ENCODE data around the gene ZNF628. TPM values are rescaled to one million over a fixed set of nuclear protein-coding genes. Genes with fewer than 3 reads are reported as not detected.

The ZNF628 gene
- total and polyA plus RNA-seq, 2 donors (not counting 1 experiment from before 2014, with no cell fraction given): 13.3 to 18.3 TPM

- ATAC-seq (ENCODE audit: low read depth) (no peak), DNase-seq (no peak)
- H3K4me1 Mint-ChIP-seq: peaks cover 16% of the 10 kb centered on the region
- no peaks in the 10 kb centered on the region for H3K9me3 Mint-ChIP-seq (ENCODE audit: insufficient read depth)
- H3K27ac Mint-ChIP-seq: peak overlapping the region; percentile 94
- H3K27ac ChIP-seq (ENCODE audit: low read length in 2 of 2): peak overlapping the region; percentile 91 to 94
- peak overlapping the region; percentile 93 for H2AFZ ChIP-seq (ENCODE audit: insufficient read depth, low read depth, low read length, poor library complexity, severe bottlenecking)
- intact Hi-C loops (cut with micrococcal nuclease): loop anchor here (1.0 to 5.0 kb wide), 4 partner anchors 13 to 202 kb away; no protein-coding TSS in a partner anchor
- H3K4me3 Mint-ChIP-seq: peak overlapping the region; percentile 93
- peak overlapping the region; percentile 64 for H3K9ac ChIP-seq (ENCODE audit: low read length)
- whole genome bisulfite sequencing (ENCODE audit: insufficient coverage): 37% methylated on average over 7 of the region's 13 CpGs
- ChIA-PET CTCF (interaction anchor here (0.8 to 2.7 kb wide), 47 partner anchors 8 to 851 kb away, joined by 3 to 133 read pairs (median 5); partner anchors contain the start of genes CCDC106, FIZ1, HSPBP1 and ISOC2), POLR2A (interaction anchor here (0.8 to 1.2 kb wide), 5 partner anchors 28 to 324 kb away, joined by 3 to 6 read pairs (median 5); partner anchors contain the start of genes SYT5 and ZNF628)
- H3K4me2 ChIP-seq (replicated peaks; ENCODE audit: low read depth, low read length, poor library complexity, severe bottlenecking): peak overlapping the region; percentile 86
- H3K79me2 ChIP-seq (ENCODE audit: control insufficient read depth, insufficient read depth, low read length): peaks cover 6% of the 10 kb centered on the region
- peaks cover 0 to 4% (median 0%) of the 10 kb centered on the region in 4 experiments for H3K27me3 ChIP-seq (replicated peaks in 1 of 4; ENCODE audit: control extremely low read depth in 1 of 4, control insufficient read depth in 3 of 4, insufficient read depth in 4 of 4, low read length in 3 of 4)
- no peaks in the 10 kb centered on the region for H3K27me3 Mint-ChIP-seq
- H3K36me3 ChIP-seq (replicated peaks in 1 of 2; ENCODE audit: control extremely low read depth in 1 of 2, control insufficient read depth in 1 of 2, extremely low read depth in 1 of 2, insufficient read depth in 2 of 2, low read length in 1 of 2): no peaks in the 10 kb centered on the region
- peaks cover 4 to 16% of the 10 kb centered on the region in 2 donors for H3K4me1 ChIP-seq (ENCODE audit: control insufficient read depth in 2 of 2, insufficient read depth in 2 of 2, low read length in 2 of 2)
- no peaks in the 10 kb centered on the region for H3K9me3 ChIP-seq (ENCODE audit: control extremely low read depth in 1 of 3, control insufficient read depth in 2 of 3, insufficient read depth in 1 of 3, low read length in 2 of 3)
- H4K20me1 ChIP-seq (ENCODE audit: control insufficient read depth, insufficient read depth, low read length, poor library complexity, severe bottlenecking): no peaks in the 10 kb centered on the region
- TF ChIP-seq EZH2 (IDR thresholded peaks at IDR 0.05; ENCODE audit: borderline replicate concordance, insufficient read depth, low read depth, low read length, poor library complexity, severe bottlenecking) (no peak), CTCF (IDR thresholded peaks at IDR 0.05) (peak; percentile 29)
- H3K4me3 ChIP-seq (ENCODE audit: control extremely low read depth in 1 of 5, extremely low read depth in 1 of 5, insufficient read depth in 1 of 5, low read depth in 2 of 5, low read length in 4 of 5): peak overlapping the region in 4 of 5 experiments; percentile 67 to 71 (median 69)
Measured at GRCh38 chr19:55504252-55504603, 27.8 kb downstream of the ZNF628 start.

- no peak for TF ChIP-seq CTCF (IDR thresholded peaks at IDR 0.05)
- TF ChIP-seq EZH2 (IDR thresholded peaks at IDR 0.05; ENCODE audit: borderline replicate concordance, insufficient read depth, low read depth, low read length, poor library complexity, severe bottlenecking): no peak
Measured at GRCh38 chr19:55504981-55505380, 28.6 kb downstream of the ZNF628 start.

More at GRCh38 chr19:55504981-55505380, 28.6 kb downstream of the ZNF628 start:
- Mint-ChIP-seq H3K4me1 (peaks cover 16% of the 10 kb centered on the region), H3K9me3 (ENCODE audit: insufficient read depth) (no peaks in the 10 kb centered on the region), H3K27me3 (no peaks in the 10 kb centered on the region), H3K27ac (no peak overlapping the region), H3K4me3 (no peak overlapping the region)
- Histone ChIP-seq H3K9ac (ENCODE audit: low read length) (no peak overlapping the region), H3K4me1 (ENCODE audit: control insufficient read depth in 2 of 2, insufficient read depth in 2 of 2, low read length in 2 of 2) (peaks cover 4 to 16% of the 10 kb centered on the region in 2 donors), H3K36me3 (replicated peaks in 1 of 2; ENCODE audit: control extremely low read depth in 1 of 2, control insufficient read depth in 1 of 2, extremely low read depth in 1 of 2, insufficient read depth in 2 of 2, low read length in 1 of 2) (no peaks in the 10 kb centered on the region), H3K27me3 (replicated peaks in 1 of 4; ENCODE audit: control extremely low read depth in 1 of 4, control insufficient read depth in 3 of 4, insufficient read depth in 4 of 4, low read length in 3 of 4) (peaks cover 0 to 5% (median 0%) of the 10 kb centered on the region in 4 experiments), H3K27ac (ENCODE audit: low read length in 2 of 2) (no peak overlapping the region), H3K9me3 (ENCODE audit: control extremely low read depth in 1 of 3, control insufficient read depth in 2 of 3, insufficient read depth in 1 of 3, low read length in 2 of 3) (no peaks in the 10 kb centered on the region), H4K20me1 (ENCODE audit: control insufficient read depth, insufficient read depth, low read length, poor library complexity, severe bottlenecking) (no peaks in the 10 kb centered on the region), H3K79me2 (ENCODE audit: control insufficient read depth, insufficient read depth, low read length) (peaks cover 6% of the 10 kb centered on the region), H3K4me3 (ENCODE audit: control extremely low read depth in 1 of 5, extremely low read depth in 1 of 5, insufficient read depth in 1 of 5, low read depth in 2 of 5, low read length in 4 of 5) (no peak overlapping the region), H3K4me2 (replicated peaks; ENCODE audit: low read depth, low read length, poor library complexity, severe bottlenecking) (no peak overlapping the region), H2AFZ (ENCODE audit: insufficient read depth, low read depth, low read length, poor library complexity, severe bottlenecking) (no peak overlapping the region)
- intact Hi-C loops (cut with micrococcal nuclease): loop anchor here (1.0 to 5.0 kb wide), 4 partner anchors 12 to 203 kb away; no protein-coding TSS in a partner anchor
- DNase-seq (no peak), ATAC-seq (ENCODE audit: low read depth) (no peak)
- 86% methylated on average over 8 of the region's 11 CpGs for WGBS (ENCODE audit: insufficient coverage)
- ChIA-PET CTCF (interaction anchor here (0.7 to 2.7 kb wide), 15 partner anchors 10 to 1712 kb away, joined by 3 to 133 read pairs (median 6); partner anchors contain the start of genes U2AF2 and ZNF628), POLR2A (interaction anchor here (0.6 to 1.2 kb wide), 4 partner anchors 29 to 363 kb away, joined by 3 to 7 read pairs (median 5); partner anchors contain the start of gene ZNF628)
